Measurements from ENCODE around the gene PIEZO2.
A peak's percentile ranks its signal among the peaks of the same experiment; 100 is the strongest.
"Not testable (repeated sequence)": the region's sequence is repeated elsewhere in the genome, so short reads cannot be mapped to it uniquely, and the experiment has no call there.

Gene PIEZO2

DNA sequence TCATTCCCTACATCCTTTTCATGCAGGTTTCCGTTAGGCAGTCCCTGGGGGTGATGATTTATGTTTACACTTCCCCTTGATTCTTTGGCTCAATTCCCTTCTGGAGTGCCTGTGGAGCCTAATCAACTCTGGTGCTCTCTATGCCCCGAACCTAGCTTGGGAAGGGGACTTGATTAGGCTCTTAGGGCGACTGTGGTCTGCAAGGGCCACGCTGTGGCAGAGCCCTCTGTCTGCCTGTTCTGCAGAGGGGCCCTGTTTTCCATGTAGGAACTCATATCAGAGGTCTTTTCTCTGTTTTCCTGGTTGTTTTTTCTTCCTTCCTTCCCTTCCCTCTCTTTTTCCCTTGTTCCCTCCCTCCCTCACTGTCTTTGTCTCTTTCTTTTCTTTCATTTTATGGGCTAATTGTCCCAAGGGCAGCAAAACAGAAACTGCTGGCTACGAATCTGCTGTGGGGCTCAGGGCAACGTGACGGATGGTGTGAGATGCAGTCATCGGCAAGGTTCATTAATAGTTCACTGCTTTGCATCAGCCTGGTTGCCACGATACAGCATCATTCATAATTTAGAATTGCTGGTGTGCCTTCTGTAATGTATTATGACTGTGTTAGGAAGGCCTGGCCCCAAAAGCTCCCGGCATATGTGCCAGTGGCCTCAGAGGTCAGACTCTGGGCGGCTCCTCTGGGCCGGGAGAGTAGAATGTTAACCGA, 489.0 kb downstream of the PIEZO2 start:
- DNase-seq (ENCODE audit: low spot score) (no peak), ATAC-seq (ENCODE audit: low read depth) (no peak)
- Histone ChIP-seq H3K27ac (ENCODE audit: poor library complexity, severe bottlenecking) (no peak overlapping the region), H3K9me3 (ENCODE audit: severe bottlenecking) (no peaks in the 10 kb centered on the region), H3K27me3 (ENCODE audit: insufficient read depth, poor library complexity, severe bottlenecking) (no peaks in the 10 kb centered on the region), H3K4me1 (ENCODE audit: insufficient read depth, poor library complexity, severe bottlenecking) (peaks cover 18% of the 10 kb centered on the region), H3K4me3 (ENCODE audit: severe bottlenecking) (no peak overlapping the region), H3K36me3 (ENCODE audit: low read depth) (no peaks in the 10 kb centered on the region)
- TF ChIP-seq, protein P1, sequence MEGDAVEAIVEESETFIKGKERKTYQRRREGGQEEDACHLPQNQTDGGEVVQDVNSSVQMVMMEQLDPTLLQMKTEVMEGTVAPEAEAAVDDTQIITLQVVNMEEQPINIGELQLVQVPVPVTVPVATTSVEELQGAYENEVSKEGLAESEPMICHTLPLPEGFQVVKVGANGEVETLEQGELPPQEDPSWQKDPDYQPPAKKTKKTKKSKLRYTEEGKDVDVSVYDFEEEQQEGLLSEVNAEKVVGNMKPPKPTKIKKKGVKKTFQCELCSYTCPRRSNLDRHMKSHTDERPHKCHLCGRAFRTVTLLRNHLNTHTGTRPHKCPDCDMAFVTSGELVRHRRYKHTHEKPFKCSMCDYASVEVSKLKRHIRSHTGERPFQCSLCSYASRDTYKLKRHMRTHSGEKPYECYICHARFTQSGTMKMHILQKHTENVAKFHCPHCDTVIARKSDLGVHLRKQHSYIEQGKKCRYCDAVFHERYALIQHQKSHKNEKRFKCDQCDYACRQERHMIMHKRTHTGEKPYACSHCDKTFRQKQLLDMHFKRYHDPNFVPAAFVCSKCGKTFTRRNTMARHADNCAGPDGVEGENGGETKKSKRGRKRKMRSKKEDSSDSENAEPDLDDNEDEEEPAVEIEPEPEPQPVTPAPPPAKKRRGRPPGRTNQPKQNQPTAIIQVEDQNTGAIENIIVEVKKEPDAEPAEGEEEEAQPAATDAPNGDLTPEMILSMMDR (IDR thresholded peaks at IDR 0.05; ENCODE audit: poor library complexity, severe bottlenecking), result no peak

DNA sequence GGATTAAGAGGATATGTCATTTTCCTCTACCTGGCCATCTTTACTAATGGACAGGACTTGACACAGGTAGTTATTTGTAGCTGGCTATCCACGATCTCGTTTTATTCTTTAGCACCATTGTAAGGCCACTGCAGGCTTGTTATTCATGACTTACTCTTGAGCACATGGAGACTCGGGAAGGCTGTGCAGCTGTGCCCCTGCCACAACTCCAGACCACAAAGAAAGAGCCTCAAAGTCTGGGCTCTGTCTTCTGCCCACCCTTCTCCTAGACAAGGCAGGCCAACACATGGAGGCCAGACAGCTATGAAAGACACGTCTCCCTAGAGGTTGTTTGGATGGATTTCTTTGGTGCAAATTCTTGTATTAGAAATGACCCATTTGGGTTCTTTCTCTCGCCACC, 489.8 kb downstream of the PIEZO2 start:
- H3K27me3 ChIP-seq (ENCODE audit: insufficient read depth, poor library complexity, severe bottlenecking), result no peaks in the 10 kb centered on the region
- no peaks in the 10 kb centered on the region for H3K9me3 ChIP-seq (ENCODE audit: severe bottlenecking)
- TF ChIP-seq, protein P1 (IDR thresholded peaks at IDR 0.05; ENCODE audit: poor library complexity, severe bottlenecking), result no peak
- no peak overlapping the region for H3K27ac ChIP-seq (ENCODE audit: poor library complexity, severe bottlenecking)
- ATAC-seq (ENCODE audit: low read depth), result no peak
- H3K4me1 ChIP-seq (ENCODE audit: insufficient read depth, poor library complexity, severe bottlenecking), result peaks cover 18% of the 10 kb centered on the region
- no peaks in the 10 kb centered on the region for H3K36me3 ChIP-seq (ENCODE audit: low read depth)
- no peak for DNase-seq (ENCODE audit: low spot score)
- H3K4me3 ChIP-seq (ENCODE audit: severe bottlenecking), result no peak overlapping the region

DNA sequence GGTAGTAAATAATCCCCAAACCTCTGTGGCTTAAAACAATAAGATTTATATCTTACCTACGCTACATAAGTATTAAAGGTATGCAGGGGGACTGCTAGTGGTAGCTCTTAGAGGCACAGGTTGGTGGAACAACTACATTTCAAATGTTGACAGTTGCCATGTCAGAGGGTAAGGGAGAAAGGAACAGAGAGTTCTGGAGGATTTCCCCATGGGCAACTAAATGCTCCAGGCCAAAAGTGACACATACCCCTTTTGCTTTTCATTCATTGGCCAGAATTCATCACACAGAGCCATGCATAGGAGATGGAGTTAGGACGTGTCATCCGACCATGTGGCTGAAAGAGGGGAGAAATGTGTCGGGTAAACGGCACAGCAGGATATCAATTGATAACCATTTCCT, 490.4 kb downstream of the PIEZO2 start:
- Histone ChIP-seq H3K4me3 (ENCODE audit: severe bottlenecking) (no peak overlapping the region), H3K27ac (ENCODE audit: poor library complexity, severe bottlenecking) (no peak overlapping the region), H3K36me3 (ENCODE audit: low read depth) (no peaks in the 10 kb centered on the region), H3K27me3 (ENCODE audit: insufficient read depth, poor library complexity, severe bottlenecking) (no peaks in the 10 kb centered on the region), H3K9me3 (ENCODE audit: severe bottlenecking) (no peaks in the 10 kb centered on the region), H3K4me1 (ENCODE audit: insufficient read depth, poor library complexity, severe bottlenecking) (peaks cover 18% of the 10 kb centered on the region)
- TF ChIP-seq, protein P1 (IDR thresholded peaks at IDR 0.05; ENCODE audit: poor library complexity, severe bottlenecking), result no peak
- ATAC-seq (ENCODE audit: low read depth), result no peak
- DNase-seq (ENCODE audit: low spot score), result no peak

DNA sequence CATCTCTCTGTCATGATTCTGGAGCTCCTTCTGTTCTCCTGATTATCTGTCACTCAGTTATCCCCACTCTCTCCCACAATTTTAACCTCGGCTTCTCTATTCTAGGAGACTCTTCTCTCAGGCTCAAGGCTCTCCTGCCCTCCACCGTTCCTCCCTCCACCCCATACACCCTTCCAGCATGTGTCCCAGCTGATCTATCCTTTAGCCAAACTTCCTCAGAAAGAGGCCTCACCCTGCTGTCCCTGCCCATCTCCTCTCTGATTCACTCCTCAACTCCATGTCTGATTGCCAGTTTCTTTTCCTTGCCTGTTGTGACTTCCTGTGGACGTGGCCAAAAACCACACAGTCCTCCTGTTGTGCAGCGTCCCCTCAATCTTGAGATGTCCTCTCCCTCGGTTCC, 505.4 kb downstream of the PIEZO2 start:
- not testable (repeated sequence) for DNase-seq (ENCODE audit: low spot score); H3K27ac ChIP-seq (ENCODE audit: poor library complexity, severe bottlenecking); ATAC-seq (ENCODE audit: low read depth); H3K36me3 ChIP-seq (ENCODE audit: low read depth); H3K4me1 ChIP-seq (ENCODE audit: insufficient read depth, poor library complexity, severe bottlenecking); H3K27me3 ChIP-seq (ENCODE audit: insufficient read depth, poor library complexity, severe bottlenecking); H3K4me3 ChIP-seq (ENCODE audit: severe bottlenecking); H3K9me3 ChIP-seq (ENCODE audit: severe bottlenecking)

DNA sequence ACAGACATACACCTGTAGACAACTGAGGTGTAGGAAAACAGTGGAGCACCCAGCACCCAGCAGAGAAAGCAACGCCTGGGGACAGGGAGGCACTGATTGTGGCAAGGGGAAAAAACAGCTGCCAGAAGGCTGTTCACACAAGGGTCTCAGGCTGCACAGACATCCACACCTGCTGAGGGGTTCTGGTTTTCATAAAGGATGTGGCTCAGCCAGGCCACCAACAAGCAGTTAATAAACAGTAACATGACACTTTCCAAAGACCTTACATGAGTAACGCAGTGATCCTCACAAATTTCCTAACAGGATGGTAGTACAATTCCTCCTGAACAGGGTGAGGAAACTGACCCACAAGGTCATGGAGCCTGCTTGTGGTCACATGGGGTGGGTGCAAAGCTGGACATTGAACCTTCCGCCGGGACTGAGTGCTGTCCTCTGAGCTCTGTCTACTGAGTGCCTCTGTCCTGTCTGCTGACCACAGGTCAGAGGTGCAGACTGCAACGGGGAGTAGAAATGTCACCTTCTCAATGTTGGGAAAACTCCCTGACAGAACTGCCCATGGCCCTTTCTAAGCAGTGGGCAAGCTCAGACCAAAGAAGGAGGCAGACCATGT, 506.3 kb downstream of the PIEZO2 start:
- H3K9me3 ChIP-seq (ENCODE audit: severe bottlenecking); H3K36me3 ChIP-seq (ENCODE audit: low read depth); H3K27ac ChIP-seq (ENCODE audit: poor library complexity, severe bottlenecking); DNase-seq (ENCODE audit: low spot score); H3K4me3 ChIP-seq (ENCODE audit: severe bottlenecking); H3K27me3 ChIP-seq (ENCODE audit: insufficient read depth, poor library complexity, severe bottlenecking); ATAC-seq (ENCODE audit: low read depth); H3K4me1 ChIP-seq (ENCODE audit: insufficient read depth, poor library complexity, severe bottlenecking): not testable (repeated sequence)

DNA sequence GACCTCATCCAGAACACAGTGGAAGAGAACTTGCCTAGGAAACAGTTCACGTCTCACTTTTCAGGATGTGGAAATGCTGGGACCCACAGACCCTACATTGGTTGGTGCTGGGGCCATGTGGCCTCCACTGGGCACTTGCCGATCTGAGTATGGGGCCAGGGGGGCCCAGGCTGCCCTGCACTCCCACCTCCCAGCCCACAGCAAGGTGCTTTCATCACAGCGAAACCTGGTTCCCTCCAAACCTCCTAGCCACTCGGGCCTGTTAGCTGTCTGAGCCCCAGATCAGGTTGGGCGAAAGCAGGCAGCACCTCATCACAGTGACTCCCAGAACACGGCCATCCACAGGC, 510.9 kb downstream of the PIEZO2 start:
- DNase-seq (ENCODE audit: low spot score); H3K4me3 ChIP-seq (ENCODE audit: severe bottlenecking); H3K4me1 ChIP-seq (ENCODE audit: insufficient read depth, poor library complexity, severe bottlenecking); H3K36me3 ChIP-seq (ENCODE audit: low read depth); H3K27ac ChIP-seq (ENCODE audit: poor library complexity, severe bottlenecking); H3K27me3 ChIP-seq (ENCODE audit: insufficient read depth, poor library complexity, severe bottlenecking); ATAC-seq (ENCODE audit: low read depth); H3K9me3 ChIP-seq (ENCODE audit: severe bottlenecking): not testable (repeated sequence)

DNA sequence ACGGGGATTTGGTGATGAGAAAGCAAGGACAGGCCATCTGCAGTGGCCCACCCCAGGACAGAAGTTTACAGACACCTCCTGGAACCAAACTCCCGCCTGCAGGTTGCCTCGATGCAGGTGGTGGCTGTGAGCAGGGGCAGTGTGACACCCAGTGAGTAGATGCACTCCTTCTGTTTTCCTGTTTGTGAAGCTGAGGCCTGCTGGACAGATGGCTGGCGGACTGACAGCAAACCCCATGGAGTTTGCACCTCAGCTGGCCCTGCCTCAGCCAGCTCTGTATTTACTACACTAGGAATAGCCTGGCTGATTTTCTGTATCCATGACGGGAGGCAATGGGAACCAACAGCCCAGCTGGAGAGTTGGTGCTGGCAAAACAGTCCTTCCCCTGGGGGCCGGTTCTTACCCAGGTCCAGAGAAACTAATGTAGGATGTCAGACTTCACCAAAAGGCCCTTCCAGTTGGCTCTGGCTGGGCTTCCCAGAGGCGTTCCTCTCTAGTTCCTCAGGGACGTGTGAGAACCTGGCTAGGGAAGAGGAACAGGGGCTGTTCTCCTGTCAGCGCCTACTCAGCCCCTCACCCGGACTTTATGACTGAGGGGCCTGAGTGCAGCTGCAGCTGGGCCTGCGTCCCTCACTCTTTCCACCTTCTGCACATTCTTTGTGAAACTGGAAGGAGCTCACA, 511.4 kb downstream of the PIEZO2 start:
- H3K4me3 ChIP-seq (ENCODE audit: severe bottlenecking); H3K36me3 ChIP-seq (ENCODE audit: low read depth); H3K27me3 ChIP-seq (ENCODE audit: insufficient read depth, poor library complexity, severe bottlenecking); DNase-seq (ENCODE audit: low spot score); H3K4me1 ChIP-seq (ENCODE audit: insufficient read depth, poor library complexity, severe bottlenecking); H3K9me3 ChIP-seq (ENCODE audit: severe bottlenecking); H3K27ac ChIP-seq (ENCODE audit: poor library complexity, severe bottlenecking); ATAC-seq (ENCODE audit: low read depth): not testable (repeated sequence)

DNA sequence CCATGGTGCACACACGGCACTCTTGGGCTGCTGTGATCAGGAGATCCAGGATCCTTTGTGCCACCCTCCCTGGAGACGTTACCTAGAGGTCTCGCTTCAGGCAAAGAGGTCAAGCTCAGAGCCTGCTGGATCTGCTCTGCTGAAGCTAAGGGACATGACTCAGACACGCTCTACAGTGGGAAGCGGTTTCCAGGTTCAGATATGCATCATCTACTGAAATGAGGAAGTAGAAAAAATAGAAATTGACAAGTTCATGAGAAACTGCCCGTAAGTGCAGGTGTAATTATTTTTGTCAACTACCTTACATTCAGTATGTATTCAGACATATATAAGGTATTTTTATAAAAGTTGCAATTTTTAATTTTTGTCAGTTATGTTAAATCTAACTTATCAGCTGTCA, 520.3 kb downstream of the PIEZO2 start:
- H3K4me1 ChIP-seq (ENCODE audit: insufficient read depth, poor library complexity, severe bottlenecking); H3K27me3 ChIP-seq (ENCODE audit: insufficient read depth, poor library complexity, severe bottlenecking); H3K27ac ChIP-seq (ENCODE audit: poor library complexity, severe bottlenecking); H3K9me3 ChIP-seq (ENCODE audit: severe bottlenecking); H3K4me3 ChIP-seq (ENCODE audit: severe bottlenecking); H3K36me3 ChIP-seq (ENCODE audit: low read depth); DNase-seq (ENCODE audit: low spot score): not testable (repeated sequence)
- ATAC-seq (ENCODE audit: low read depth), result peak; percentile 78

Measured in RWPE2 (cell line).